Activated CD4-positive, alpha-beta memory T cell treated with anti-CD3 and anti-CD28 coated beads, Interleukin-2, amount 10 ng/mL, durations not matched to agents 7 days and 5 days (primary cell): Measurements from ENCODE around the gene OR52E4. TPM values are rescaled to one million over a fixed set of nuclear protein-coding genes. Genes with fewer than 3 reads are reported as not detected.

ENCODE experiments used
- CTCF ChIA-PET: fragments of 350-600 bp; sonication (Branson Sonifier 250); formaldehyde crosslinking; loops from one replicate; lab custom pipeline; 2021; ENCODE audit warnings: antibody characterized with exemption, inconsistent platforms; lab: Charles Lee
- POLR2A ChIA-PET: fragments of 350-600 bp; sonication (Branson Sonifier 250); formaldehyde crosslinking; loops from one replicate; lab custom pipeline; 2021; ENCODE audit warnings: antibody characterized with exemption; lab: Charles Lee
- DNase-seq: peaks from one replicate; pipeline ENCODE4 v3.0.0-alpha.2; 2020
- H3K27ac Mint-ChIP-seq: one replicate; pipeline ENCODE4 v1.8.0; 2021; ENCODE audit warnings: mild to moderate bottlenecking, mixed read lengths
- H3K27me3 Mint-ChIP-seq: one replicate; pipeline ENCODE4 v1.8.0; 2021; ENCODE audit warnings: mixed read lengths
- H3K36me3 Mint-ChIP-seq: one replicate; pipeline ENCODE4 v1.8.0; 2021; ENCODE audit warnings: low read depth, mixed read lengths
- H3K4me1 Mint-ChIP-seq: one replicate; pipeline ENCODE4 v1.8.0; 2021; ENCODE audit warnings: mixed read lengths
- H3K4me3 Mint-ChIP-seq: one replicate; pipeline ENCODE4 v1.8.0; 2021; ENCODE audit warnings: mild to moderate bottlenecking, mixed read lengths
- H3K9me3 Mint-ChIP-seq: one replicate; pipeline ENCODE4 v1.8.0; 2021; ENCODE audit warnings: mixed read lengths
- total RNA-seq, 2 experiments: library from RNA; stranded (reverse); gene quantifications; one replicate each; pipeline ENCODE4 v1.2.3, GENCODE V29; 2021

OR52E4 gene
- not detected for total RNA-seq

GRCh38 chr11:5880329-5880728, at the start of gene OR52E4:
OR52E4 (plus strand) TSS chr11:5880629; CDS start chr11:5884293, 3,664 bp downstream.
- Mint-ChIP-seq H3K4me3 (no peak within 1 kb of the TSS), H3K9me3 (no peaks in the 10 kb centered on the region), H3K27me3 (peaks cover 6% of the 10 kb centered on the region), H3K36me3 (no peaks in the 10 kb centered on the region), H3K4me1 (no peaks in the 10 kb centered on the region), H3K27ac (no peak within 1 kb of the TSS)
- no peak for DNase-seq
- POLR2A ChIA-PET: no interaction called here
- CTCF ChIA-PET: no interaction called here

GRCh38 chr11:5831196-5831829, 49.1 kb upstream of the OR52E4 start:
- Mint-ChIP-seq H3K36me3 (no peaks in the 10 kb centered on the region), H3K27me3 (peaks cover 2% of the 10 kb centered on the region), H3K9me3 (peaks cover 2% of the 10 kb centered on the region), H3K27ac (no peak overlapping the region), H3K4me3 (no peak overlapping the region), H3K4me1 (no peaks in the 10 kb centered on the region)
- CTCF ChIA-PET: no interaction called here
- no peak for DNase-seq
- POLR2A ChIA-PET: interaction anchor here (1.2 kb wide), 1 partner anchor 9 kb away, joined by 3 read pairs; no protein-coding TSS in a partner anchor

GRCh38 chr11:5833446-5833845, 47.0 kb upstream of the OR52E4 start:
- Mint-ChIP-seq H3K36me3 (no peaks in the 10 kb centered on the region), H3K27me3 (peaks cover 3% of the 10 kb centered on the region), H3K4me1 (no peaks in the 10 kb centered on the region), H3K27ac (no peak overlapping the region), H3K9me3 (no peaks in the 10 kb centered on the region), H3K4me3 (no peak overlapping the region)
- DNase-seq: no peak
- ChIA-PET CTCF (no interaction called here), POLR2A (no interaction called here)

- no peaks in the 10 kb centered on the region for H3K4me1 Mint-ChIP-seq
- peaks cover 3% of the 10 kb centered on the region for H3K27me3 Mint-ChIP-seq
- H3K9me3 Mint-ChIP-seq: no peaks in the 10 kb centered on the region
- no peaks in the 10 kb centered on the region for H3K36me3 Mint-ChIP-seq
- DNase-seq: no peak
- CTCF ChIA-PET: no interaction called here
- POLR2A ChIA-PET: no interaction called here
- H3K27ac Mint-ChIP-seq: no peak overlapping the region
- no peak overlapping the region for H3K4me3 Mint-ChIP-seq
These were observed 42.7 kb upstream of the OR52E4 start for GRCh38 chr11:5837695-5838094.

GRCh38 chr11:5841797-5842196, 38.6 kb upstream of the OR52E4 start, which contains the start of gene OR52E6:
OR52E6 (minus strand) TSS chr11:5841897; CDS start chr11:5841897, 0 bp downstream.
- no peak within 1 kb of the TSS for H3K4me3 Mint-ChIP-seq
- no peak for DNase-seq
- no peak within 1 kb of the TSS for H3K27ac Mint-ChIP-seq
- POLR2A ChIA-PET: no interaction called here
- H3K4me1 Mint-ChIP-seq: no peaks in the 10 kb centered on the region
- H3K9me3 Mint-ChIP-seq: no peaks in the 10 kb centered on the region
- H3K36me3 Mint-ChIP-seq: no peaks in the 10 kb centered on the region
- CTCF ChIA-PET: no interaction called here
- H3K27me3 Mint-ChIP-seq: peaks cover 3% of the 10 kb centered on the region

GRCh38 chr11:5846701-5847100, 33.7 kb upstream of the OR52E4 start:
- Mint-ChIP-seq H3K27ac (no peak overlapping the region), H3K4me1 (no peaks in the 10 kb centered on the region), H3K27me3 (peaks cover under 1% of the 10 kb centered on the region), H3K9me3 (no peaks in the 10 kb centered on the region), H3K36me3 (no peaks in the 10 kb centered on the region), H3K4me3 (no peak overlapping the region)
- POLR2A ChIA-PET: no interaction called here
- CTCF ChIA-PET: no interaction called here
- no peak for DNase-seq

GRCh38 chr11:5847711-5848110, 32.7 kb upstream of the OR52E4 start:
- Mint-ChIP-seq H3K27me3 (peaks cover 5% of the 10 kb centered on the region), H3K36me3 (no peaks in the 10 kb centered on the region), H3K4me3 (no peak overlapping the region), H3K4me1 (no peaks in the 10 kb centered on the region), H3K27ac (no peak overlapping the region), H3K9me3 (no peaks in the 10 kb centered on the region)
- no peak for DNase-seq
- ChIA-PET CTCF (interaction anchor here (0.7 kb wide), 2 partner anchors 103 to 141 kb away, joined by 3 read pairs; no protein-coding TSS in a partner anchor), POLR2A (no interaction called here)

GRCh38 chr11:5851002-5851401, 29.4 kb upstream of the OR52E4 start:
- DNase-seq: no peak
- Mint-ChIP-seq H3K9me3 (no peaks in the 10 kb centered on the region), H3K4me3 (no peak overlapping the region), H3K4me1 (no peaks in the 10 kb centered on the region), H3K27ac (no peak overlapping the region), H3K36me3 (no peaks in the 10 kb centered on the region), H3K27me3 (peaks cover 5% of the 10 kb centered on the region)
- POLR2A ChIA-PET: no interaction called here
- CTCF ChIA-PET: no interaction called here

- H3K27ac Mint-ChIP-seq: no peak within 1 kb of the TSS
- ChIA-PET POLR2A (no interaction called here), CTCF (no interaction called here)
- DNase-seq: no peak
- no peaks in the 10 kb centered on the region for H3K36me3 Mint-ChIP-seq
- no peak within 1 kb of the TSS for H3K4me3 Mint-ChIP-seq
- no peaks in the 10 kb centered on the region for H3K9me3 Mint-ChIP-seq
- H3K4me1 Mint-ChIP-seq: no peaks in the 10 kb centered on the region
- no peaks in the 10 kb centered on the region for H3K27me3 Mint-ChIP-seq
These were observed 22.8 kb upstream of the OR52E4 start, which contains the start of gene OR52E8 for GRCh38 chr11:5857590-5857989. OR52E8 (minus strand) TSS chr11:5857690; CDS start chr11:5857690, 0 bp downstream.

- H3K9me3 Mint-ChIP-seq: no peaks in the 10 kb centered on the region
- ChIA-PET POLR2A (no interaction called here), CTCF (no interaction called here)
- no peak for DNase-seq
- no peaks in the 10 kb centered on the region for H3K36me3 Mint-ChIP-seq
- no peaks in the 10 kb centered on the region for H3K4me1 Mint-ChIP-seq
- H3K27me3 Mint-ChIP-seq: peaks cover 2% of the 10 kb centered on the region
- H3K4me3 Mint-ChIP-seq: no peak overlapping the region
- H3K27ac Mint-ChIP-seq: no peak overlapping the region
These were observed 14.6 kb upstream of the OR52E4 start for GRCh38 chr11:5865826-5866225.

- Mint-ChIP-seq H3K4me1 (no peaks in the 10 kb centered on the region), H3K4me3 (no peak overlapping the region), H3K36me3 (no peaks in the 10 kb centered on the region), H3K27me3 (peaks cover 5% of the 10 kb centered on the region), H3K9me3 (no peaks in the 10 kb centered on the region), H3K27ac (no peak overlapping the region)
- ChIA-PET CTCF (no interaction called here), POLR2A (no interaction called here)
- no peak for DNase-seq
These were observed 1.9 kb upstream of the OR52E4 start for GRCh38 chr11:5878564-5878963.

- no peak overlapping the region for H3K4me3 Mint-ChIP-seq
- ChIA-PET CTCF (no interaction called here), POLR2A (no interaction called here)
- H3K4me1 Mint-ChIP-seq: no peaks in the 10 kb centered on the region
- no peak overlapping the region for H3K27ac Mint-ChIP-seq
- no peaks in the 10 kb centered on the region for H3K36me3 Mint-ChIP-seq
- DNase-seq: no peak
- H3K27me3 Mint-ChIP-seq: peaks cover 6% of the 10 kb centered on the region
- H3K9me3 Mint-ChIP-seq: no peaks in the 10 kb centered on the region
These were observed 1.3 kb downstream of the OR52E4 start for GRCh38 chr11:5881756-5882155.

GRCh38 chr11:5887172-5887571, 6.7 kb downstream of the OR52E4 start:
- no peak overlapping the region for H3K4me3 Mint-ChIP-seq
- ChIA-PET POLR2A (no interaction called here), CTCF (no interaction called here)

GRCh38 chr11:5887661-5888060, 7.2 kb downstream of the OR52E4 start:
- no peak overlapping the region for H3K27ac Mint-ChIP-seq
- ChIA-PET POLR2A (no interaction called here), CTCF (no interaction called here)

More at GRCh38 chr11:5887172-5887571, 6.7 kb downstream of the OR52E4 start:
- Mint-ChIP-seq H3K4me1 (no peaks in the 10 kb centered on the region), H3K36me3 (no peaks in the 10 kb centered on the region), H3K27ac (no peak overlapping the region), H3K27me3 (peaks cover 9% of the 10 kb centered on the region), H3K9me3 (no peaks in the 10 kb centered on the region)
- no peak for DNase-seq

More at GRCh38 chr11:5887661-5888060, 7.2 kb downstream of the OR52E4 start:
- H3K27me3 Mint-ChIP-seq: peaks cover 4% of the 10 kb centered on the region
- DNase-seq: no peak
- H3K36me3 Mint-ChIP-seq: no peaks in the 10 kb centered on the region
- H3K4me1 Mint-ChIP-seq: no peaks in the 10 kb centered on the region
- no peak overlapping the region for H3K4me3 Mint-ChIP-seq
- H3K9me3 Mint-ChIP-seq: no peaks in the 10 kb centered on the region
